ENCODE data around the gene TRAPPC5. TPM values are rescaled to one million over a fixed set of nuclear protein-coding genes. Genes with fewer than 3 reads are reported as not detected.

The TRAPPC5 gene
- polyA plus RNA-seq, 1 of the 3 experiments (the other 2 are of a cell fraction) = 49.4 TPM

DNA sequence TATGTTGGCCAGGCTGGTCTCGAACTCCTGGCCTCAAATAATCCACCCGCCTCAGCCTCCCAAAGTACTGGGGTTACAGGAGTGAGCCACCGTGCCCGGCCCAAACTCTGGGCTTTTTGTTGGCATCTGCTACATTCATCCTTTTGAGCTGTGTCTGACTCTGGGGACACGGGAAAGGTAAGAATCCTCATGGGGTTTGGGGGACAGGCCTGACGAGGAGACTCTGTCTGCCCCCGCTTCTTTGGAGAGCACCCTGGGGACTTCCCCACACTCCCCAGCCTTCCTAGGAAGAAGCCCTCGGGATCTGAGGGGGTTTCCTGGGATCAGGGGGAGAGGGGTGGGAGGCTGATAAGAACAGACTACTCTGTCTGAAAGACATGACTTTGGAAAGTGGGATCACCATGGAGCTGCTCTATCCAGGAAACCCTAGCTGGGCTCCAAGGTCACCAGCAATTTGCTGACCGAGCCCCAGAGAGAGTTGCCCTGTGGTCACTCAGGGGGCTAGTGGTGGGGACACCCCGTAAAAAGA is 29.4 kb downstream of the TRAPPC5 start:
- Histone ChIP-seq H3K79me2 (ENCODE audit: insufficient read depth) (no peaks in the 10 kb centered on the region), H3K36me3 (replicated peaks in 1 of 2; ENCODE audit: control insufficient read depth in 1 of 2, insufficient read depth in 2 of 2, low read length in 1 of 2) (no peaks in the 10 kb centered on the region), H3K9me2 (no peaks in the 10 kb centered on the region), H4K20me1 (ENCODE audit: insufficient read depth) (no peaks in the 10 kb centered on the region), H3K4me1 (ENCODE audit: control insufficient read depth in 1 of 2, insufficient read depth in 2 of 2, low read depth in 1 of 2, low read length in 1 of 2) (no peaks in the 10 kb centered on the region), H2AFZ (ENCODE audit: low read depth) (no peak overlapping the region), H3K9ac (no peak overlapping the region), H3K9me3 (no peaks in the 10 kb centered on the region), H3K27ac (ENCODE audit: low read depth in 2 of 2, low read length in 1 of 2) (no peak overlapping the region), H3K4me2 (no peak overlapping the region), H3K27me3 (ENCODE audit: insufficient read depth) (peaks cover 46% of the 10 kb centered on the region), H3K4me3 (ENCODE audit: low read depth in 2 of 2, low read length in 1 of 2) (no peak overlapping the region), H3F3A (replicated peaks; ENCODE audit: insufficient read depth) (no peaks in the 10 kb centered on the region)
- TF ChIP-seq ELF1 (IDR thresholded peaks at IDR 0.05) (no peak), GATA2 (CRISPR knock-in tag; IDR thresholded peaks at IDR 0.05) (no peak), EZH2phosphoT487 (IDR thresholded peaks at IDR 0.05; ENCODE audit: borderline replicate concordance, low read depth) (no peak), EP300 (IDR thresholded peaks at IDR 0.05; ENCODE audit: borderline replicate concordance in 1 of 2, low read depth in 1 of 2, low read length in 1 of 2) (no peak), RAD21 (IDR thresholded peaks at IDR 0.05; ENCODE audit: low read length) (no peak), PBX3 (IDR thresholded peaks at IDR 0.05) (no peak), GABPA (IDR thresholded peaks at IDR 0.05; ENCODE audit: low read depth) (no peak), TAF1 (IDR thresholded peaks at IDR 0.05; ENCODE audit: borderline replicate concordance, low read depth, low read length) (no peak), CHD2 (IDR thresholded peaks at IDR 0.05; ENCODE audit: low read length, partially characterized antibody) (no peak), NFIC (IDR thresholded peaks at IDR 0.05; ENCODE audit: borderline replicate concordance) (no peak), FOSL2 (IDR thresholded peaks at IDR 0.05; ENCODE audit: borderline replicate concordance, low read depth) (no peak), USF1 (IDR thresholded peaks at IDR 0.05; ENCODE audit: borderline replicate concordance, low read depth) (no peak), YY1 (IDR thresholded peaks at IDR 0.05; ENCODE audit: low read depth) (no peak), FOXM1 (IDR thresholded peaks at IDR 0.05; ENCODE audit: low read depth) (no peak), RCOR1 (IDR thresholded peaks at IDR 0.05; ENCODE audit: low read length) (no peak)
- TF ChIP-seq, protein P1, sequence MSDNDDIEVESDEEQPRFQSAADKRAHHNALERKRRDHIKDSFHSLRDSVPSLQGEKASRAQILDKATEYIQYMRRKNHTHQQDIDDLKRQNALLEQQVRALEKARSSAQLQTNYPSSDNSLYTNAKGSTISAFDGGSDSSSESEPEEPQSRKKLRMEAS (IDR thresholded peaks at IDR 0.05; ENCODE audit: low read depth) = no peak
- no peak for DNase-seq
- CTCF ChIA-PET = interaction anchor here (1.4 kb wide), 1 partner anchor 29 kb away, joined by 4 read pairs; the partner anchor contains the start of gene TRAPPC5
- POLR2A ChIA-PET = no interaction called here
- 7% methylated on average over 10 of the region's 10 CpGs for WGBS (ENCODE audit: low lambda C conversion rate)

GRCh38 chr19:7710616-7711015 is 30.0 kb downstream of the TRAPPC5 start:
- Histone ChIP-seq H3K9me3 (no peaks in the 10 kb centered on the region), H3K4me2 (no peak overlapping the region), H3K27ac (ENCODE audit: low read depth in 2 of 2, low read length in 1 of 2) (no peak overlapping the region), H3K4me3 (ENCODE audit: low read depth in 2 of 2, low read length in 1 of 2) (no peak overlapping the region), H4K20me1 (ENCODE audit: insufficient read depth) (no peaks in the 10 kb centered on the region), H3K4me1 (ENCODE audit: control insufficient read depth in 1 of 2, insufficient read depth in 2 of 2, low read depth in 1 of 2, low read length in 1 of 2) (no peaks in the 10 kb centered on the region), H3K36me3 (replicated peaks in 1 of 2; ENCODE audit: control insufficient read depth in 1 of 2, insufficient read depth in 2 of 2, low read length in 1 of 2) (no peaks in the 10 kb centered on the region), H2AFZ (ENCODE audit: low read depth) (no peak overlapping the region), H3K79me2 (ENCODE audit: insufficient read depth) (no peaks in the 10 kb centered on the region), H3K27me3 (ENCODE audit: insufficient read depth) (peaks cover 42% of the 10 kb centered on the region), H3F3A (replicated peaks; ENCODE audit: insufficient read depth) (no peaks in the 10 kb centered on the region), H3K9me2 (no peaks in the 10 kb centered on the region), H3K9ac (no peak overlapping the region)
- ChIA-PET POLR2A (no interaction called here), CTCF (interaction anchor here (1.4 kb wide), 1 partner anchor 30 kb away, joined by 4 read pairs; the partner anchor contains the start of gene TRAPPC5)
- no peak for DNase-seq
- WGBS (ENCODE audit: low lambda C conversion rate) = 51% methylated on average over 5 of the region's 5 CpGs
- TF ChIP-seq TEAD4 (IDR thresholded peaks at IDR 0.05; ENCODE audit: borderline replicate concordance, insufficient read depth) = no peak
- TF ChIP-seq REST (IDR thresholded peaks at IDR 0.05; ENCODE audit: low read depth, low read length) = no peak
- no peak for TF ChIP-seq ELF1 (IDR thresholded peaks at IDR 0.05)
- no peak for TF ChIP-seq RFX5 (IDR thresholded peaks at IDR 0.05; ENCODE audit: low read length)
- TF ChIP-seq, protein P2, sequence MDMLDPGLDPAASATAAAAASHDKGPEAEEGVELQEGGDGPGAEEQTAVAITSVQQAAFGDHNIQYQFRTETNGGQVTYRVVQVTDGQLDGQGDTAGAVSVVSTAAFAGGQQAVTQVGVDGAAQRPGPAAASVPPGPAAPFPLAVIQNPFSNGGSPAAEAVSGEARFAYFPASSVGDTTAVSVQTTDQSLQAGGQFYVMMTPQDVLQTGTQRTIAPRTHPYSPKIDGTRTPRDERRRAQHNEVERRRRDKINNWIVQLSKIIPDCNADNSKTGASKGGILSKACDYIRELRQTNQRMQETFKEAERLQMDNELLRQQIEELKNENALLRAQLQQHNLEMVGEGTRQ (IDR thresholded peaks at IDR 0.05; ENCODE audit: borderline replicate concordance, low read depth, low read length) = no peak
- TF ChIP-seq TAF1 (IDR thresholded peaks at IDR 0.05; ENCODE audit: borderline replicate concordance, low read depth, low read length) = no peak
